GM10266 (cell line): ENCODE results near the gene CNP.
A peak's percentile ranks its signal among the peaks of the same experiment; 100 is the strongest.

Experiments used
- DNase-seq: peaks from one replicate; pipeline ENCODE4 v3.0.0; 2012; ENCODE audit errors: extremely low spot score
- TF ChIP-seq, protein P1 (sequence below): IDR thresholded peaks from 2 replicates; pipeline ENCODE4 v1.5.1; 2012; ENCODE audit warnings: mild to moderate bottlenecking, low read depth; ENCODE audit not compliant: control insufficient read depth, insufficient read depth; ENCODE audit errors: missing control alignments

CNP gene

DNA sequence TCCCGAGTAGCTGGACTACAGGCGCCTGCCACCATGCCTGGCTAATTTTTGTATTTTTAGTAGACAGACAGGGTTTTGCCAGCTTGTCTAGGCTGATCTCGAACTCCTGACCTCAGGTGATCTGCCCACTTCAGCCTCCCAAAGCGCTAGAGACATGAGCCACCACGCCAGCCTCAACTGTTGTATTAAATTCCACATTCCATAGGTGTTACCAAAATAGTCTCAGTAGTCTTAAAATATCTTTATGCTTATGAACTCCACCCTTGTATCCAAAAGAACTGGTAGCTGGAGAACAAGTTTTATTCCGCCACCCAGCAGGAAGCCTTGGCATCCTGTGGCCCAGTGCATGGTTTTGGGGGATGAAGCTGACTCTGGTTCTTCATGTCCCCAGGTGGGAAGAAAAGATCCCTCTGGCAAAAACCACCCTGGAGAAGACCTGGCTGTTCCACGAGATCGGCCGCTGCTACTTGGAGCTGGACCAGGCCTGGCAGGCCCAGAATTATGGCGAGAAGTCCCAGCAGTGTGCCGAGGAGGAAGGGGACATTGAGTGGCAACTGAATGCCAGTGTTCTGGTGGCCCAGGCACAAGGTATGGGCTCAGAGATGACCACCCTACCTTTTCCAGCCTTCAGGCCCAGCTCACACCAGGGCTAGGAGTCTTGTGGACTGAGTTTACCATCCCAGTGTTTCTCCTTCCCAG is 17.7 kb upstream of the CNP start:
- no peak for DNase-seq
- TF ChIP-seq, protein P1, sequence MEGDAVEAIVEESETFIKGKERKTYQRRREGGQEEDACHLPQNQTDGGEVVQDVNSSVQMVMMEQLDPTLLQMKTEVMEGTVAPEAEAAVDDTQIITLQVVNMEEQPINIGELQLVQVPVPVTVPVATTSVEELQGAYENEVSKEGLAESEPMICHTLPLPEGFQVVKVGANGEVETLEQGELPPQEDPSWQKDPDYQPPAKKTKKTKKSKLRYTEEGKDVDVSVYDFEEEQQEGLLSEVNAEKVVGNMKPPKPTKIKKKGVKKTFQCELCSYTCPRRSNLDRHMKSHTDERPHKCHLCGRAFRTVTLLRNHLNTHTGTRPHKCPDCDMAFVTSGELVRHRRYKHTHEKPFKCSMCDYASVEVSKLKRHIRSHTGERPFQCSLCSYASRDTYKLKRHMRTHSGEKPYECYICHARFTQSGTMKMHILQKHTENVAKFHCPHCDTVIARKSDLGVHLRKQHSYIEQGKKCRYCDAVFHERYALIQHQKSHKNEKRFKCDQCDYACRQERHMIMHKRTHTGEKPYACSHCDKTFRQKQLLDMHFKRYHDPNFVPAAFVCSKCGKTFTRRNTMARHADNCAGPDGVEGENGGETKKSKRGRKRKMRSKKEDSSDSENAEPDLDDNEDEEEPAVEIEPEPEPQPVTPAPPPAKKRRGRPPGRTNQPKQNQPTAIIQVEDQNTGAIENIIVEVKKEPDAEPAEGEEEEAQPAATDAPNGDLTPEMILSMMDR: no peak

DNA sequence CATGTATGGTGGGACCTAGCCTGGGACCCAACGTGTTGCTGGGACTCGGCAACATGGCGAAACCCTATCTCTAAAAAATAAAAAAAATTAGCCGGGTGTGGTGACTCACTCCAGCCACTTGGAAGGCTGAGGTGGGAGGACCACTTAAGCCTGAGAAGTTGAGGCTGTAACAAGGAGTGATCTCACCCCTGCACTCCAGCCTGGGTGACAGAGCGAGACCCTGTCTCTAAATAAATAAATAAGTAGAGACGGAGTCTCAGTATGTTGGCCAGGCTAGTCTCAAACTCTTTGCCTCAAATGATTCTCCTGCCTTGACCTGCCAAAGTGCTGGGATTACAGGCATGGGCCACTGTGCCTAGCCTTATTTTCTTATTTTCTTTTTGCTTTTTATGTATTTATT is 10.1 kb upstream of the CNP start:
- TF ChIP-seq, protein P1: no peak
- DNase-seq: no peak

DNA sequence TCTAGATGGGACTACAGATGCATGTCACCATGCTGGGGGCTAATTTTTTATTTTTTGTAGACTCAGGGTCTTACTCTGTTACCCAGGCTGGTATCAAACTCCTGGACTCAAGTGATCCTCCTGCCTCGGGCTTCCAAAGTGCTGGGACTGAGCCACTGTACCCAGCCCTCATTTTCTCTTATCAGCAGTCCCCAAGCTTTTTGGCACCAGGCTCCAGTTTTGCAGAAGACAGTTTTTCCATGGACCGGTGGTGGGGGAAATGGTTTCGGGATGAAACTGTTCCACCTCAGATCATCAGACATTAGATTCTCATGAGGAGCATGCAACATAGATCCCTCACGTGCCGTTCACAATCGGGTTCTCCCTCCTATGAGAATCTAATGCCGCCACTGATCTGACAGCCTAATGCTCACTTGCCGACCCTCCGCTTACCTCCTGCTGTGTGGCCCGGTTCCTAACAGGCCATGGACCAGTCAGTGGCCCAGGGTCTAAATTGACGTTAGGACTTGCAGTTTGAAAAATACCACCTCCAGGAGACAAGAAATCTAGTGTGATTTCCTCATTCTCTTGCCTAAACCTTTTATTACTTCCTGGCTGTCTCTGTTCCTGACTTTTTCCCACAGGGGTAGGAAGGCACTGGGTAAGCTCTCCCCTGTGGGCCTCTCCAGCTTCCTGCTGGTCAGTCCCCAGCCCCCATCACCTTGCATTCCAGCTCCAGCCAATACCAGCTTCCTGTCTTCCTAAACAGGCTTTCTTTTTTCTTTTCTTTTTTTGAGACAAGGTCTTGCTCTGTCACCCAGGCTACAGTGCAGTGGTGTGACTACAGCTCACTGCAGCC is 9.3 kb upstream of the CNP start:
- TF ChIP-seq, protein P1: no peak
- no peak for DNase-seq

DNA sequence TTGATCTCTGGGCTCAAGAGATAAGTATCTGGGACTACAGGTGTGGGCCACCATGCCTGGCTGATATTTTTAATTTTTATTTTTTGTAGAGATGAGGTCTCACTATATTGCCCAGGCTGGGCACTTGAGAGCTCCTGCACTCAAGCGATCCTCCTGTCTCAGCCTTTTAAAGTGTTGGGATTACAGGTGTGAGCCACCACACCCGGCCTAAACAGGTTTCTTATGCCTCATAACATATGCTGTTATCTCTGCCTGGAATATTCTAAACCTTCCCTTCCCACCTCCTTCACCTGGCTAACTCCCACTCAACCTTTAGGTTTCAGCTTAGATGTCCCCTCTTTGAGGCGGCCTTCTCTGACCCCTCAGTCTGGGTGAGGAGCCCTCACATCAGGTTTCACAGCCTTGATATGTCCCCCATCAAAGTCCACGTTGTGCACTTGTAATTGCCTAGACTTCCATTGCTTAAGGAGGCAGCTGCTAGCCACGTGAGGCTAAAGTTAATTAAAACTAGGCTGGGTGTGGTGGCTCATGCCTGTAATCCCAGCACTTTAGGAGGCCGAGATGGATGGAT is 8.6 kb upstream of the CNP start:
- no peak for DNase-seq
- TF ChIP-seq, protein P1: no peak

DNA sequence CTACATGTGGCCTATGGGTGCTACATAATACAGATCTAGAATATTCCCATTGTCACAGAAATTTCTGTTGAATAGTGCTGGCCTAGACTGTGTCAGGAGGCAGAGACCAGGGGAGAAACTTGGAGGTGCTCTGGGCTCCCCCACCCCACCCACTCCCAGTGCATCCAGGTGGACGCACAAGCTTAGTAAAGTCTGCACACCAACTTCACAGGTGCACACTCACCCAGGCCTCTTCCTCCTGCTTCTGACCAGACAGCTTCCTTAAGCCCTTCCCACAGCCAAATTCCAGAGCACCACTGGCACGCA is 7.6 kb upstream of the CNP start:
- TF ChIP-seq, protein P1: no peak
- no peak for DNase-seq

DNA sequence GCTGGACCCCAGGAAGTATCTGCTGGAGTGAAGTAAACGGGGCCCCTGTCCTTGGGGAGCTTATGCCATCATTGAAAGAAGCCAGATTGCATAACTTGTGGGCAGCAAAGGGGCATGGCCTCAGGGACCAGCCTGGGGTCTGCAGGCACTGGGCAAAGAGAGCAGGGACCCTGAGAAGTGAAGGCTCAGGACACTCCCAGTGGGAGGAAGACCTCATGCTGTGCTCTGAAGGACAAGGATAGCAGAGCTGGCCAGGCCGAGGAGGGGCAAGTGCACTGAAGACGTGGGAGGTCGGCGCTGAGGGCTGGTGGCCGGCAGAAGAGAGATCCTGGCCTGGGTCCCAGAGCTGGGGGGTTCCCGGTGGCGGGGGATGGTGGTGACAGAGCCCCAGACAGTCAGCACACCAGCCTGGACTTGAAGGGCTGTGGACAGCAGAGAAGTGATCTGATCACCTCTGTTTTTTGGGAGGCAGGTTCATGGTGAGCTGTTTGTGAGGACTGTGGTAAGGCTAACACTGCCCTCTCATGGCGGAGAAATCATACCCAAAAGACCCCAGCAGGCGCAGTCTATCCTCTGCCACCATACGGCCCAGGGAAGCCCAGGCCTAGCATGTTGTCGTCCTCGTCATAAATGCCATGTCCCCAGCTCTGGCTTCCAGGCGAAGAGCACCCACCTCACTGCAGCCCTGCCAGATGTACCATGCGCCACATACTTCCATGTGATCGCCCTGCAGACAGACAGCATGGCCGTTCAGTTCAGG is 7.1 kb upstream of the CNP start:
- TF ChIP-seq, protein P1: peak; percentile 13
- no peak for DNase-seq
